Measurements from ENCODE around the gene AIF1.

AIF1 gene

DNA sequence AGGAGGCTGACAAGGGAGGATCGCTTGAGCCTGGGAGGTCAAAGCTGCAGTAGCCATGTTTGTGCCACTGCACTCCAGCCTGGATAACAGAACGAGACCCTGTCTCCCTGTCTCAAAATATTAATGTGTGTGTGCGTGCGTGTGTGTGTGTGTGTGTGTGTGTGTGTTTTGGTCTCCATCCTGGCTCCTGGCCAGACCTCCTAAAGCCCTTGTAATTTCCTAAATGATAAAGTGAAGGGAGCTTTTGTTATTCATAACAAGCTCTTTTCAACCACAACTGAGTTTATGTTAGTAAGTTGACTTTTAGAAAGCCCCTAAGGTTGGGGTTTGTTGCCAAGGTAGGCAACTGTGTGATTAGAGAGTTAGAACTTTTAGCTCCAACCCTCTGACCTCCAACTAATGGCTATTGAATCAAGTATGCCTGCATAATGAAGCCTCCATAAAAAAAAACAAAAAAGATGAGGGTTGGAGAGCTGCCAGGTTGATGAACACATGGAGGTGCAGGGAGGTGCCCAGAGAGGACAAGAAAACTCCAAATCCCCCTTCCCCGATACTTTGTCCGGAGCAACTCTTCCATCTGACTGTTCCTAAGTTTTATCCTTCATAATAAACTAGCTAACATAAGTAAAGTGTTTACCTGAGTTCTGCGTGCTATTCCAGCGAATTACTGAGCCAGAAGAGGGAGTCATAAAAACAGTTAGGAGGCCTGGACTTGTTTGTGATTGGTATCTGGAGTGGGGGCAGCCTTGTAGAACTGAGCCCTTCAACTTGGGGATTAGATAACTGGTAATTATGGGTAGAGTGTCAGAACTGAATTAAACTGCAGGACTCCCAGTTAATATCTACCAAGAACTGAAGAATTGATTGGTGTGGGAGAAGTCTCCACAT lies 5.3 kb upstream of the AIF1 start:
- Histone ChIP-seq H3K36me3 (replicated peaks in 1 of 2; ENCODE audit: control insufficient read depth in 2 of 2, insufficient read depth in 2 of 2, low read length in 2 of 2) (no peaks in the 10 kb centered on the region), H2BK5ac (ENCODE audit: low read length) (no peak overlapping the region), H3K14ac (ENCODE audit: low read length) (no peak overlapping the region), H2AK5ac (ENCODE audit: low read depth, low read length) (no peak overlapping the region), H2BK12ac (ENCODE audit: low read length) (no peak overlapping the region), H4K91ac (ENCODE audit: low read depth, low read length, poor library complexity) (no peak overlapping the region), H3K27me3 (ENCODE audit: control insufficient read depth in 3 of 3, insufficient read depth in 3 of 3, low read depth in 1 of 3, low read length in 3 of 3) (no peaks in the 10 kb centered on the region), H2BK120ac (ENCODE audit: low read depth, low read length) (no peak overlapping the region), H3K4ac (ENCODE audit: low read length) (no peak overlapping the region), H2AFZ (ENCODE audit: low read length) (no peak overlapping the region), H4K8ac (ENCODE audit: low read depth, low read length) (no peak overlapping the region), H3K79me1 (ENCODE audit: low read depth, low read length) (no peaks in the 10 kb centered on the region), H3K18ac (ENCODE audit: low read length) (no peak overlapping the region), H3K9ac (ENCODE audit: low read depth, low read length, poor library complexity) (no peak overlapping the region), H3K4me3 (ENCODE audit: low read length in 2 of 2) (no peak overlapping the region), H2BK15ac (ENCODE audit: low read length) (no peak overlapping the region), H3K27ac (replicated peaks; ENCODE audit: low read length) (no peak overlapping the region), H3K4me1 (ENCODE audit: control insufficient read depth in 2 of 2, insufficient read depth in 1 of 2, low read depth in 1 of 2, low read length in 2 of 2) (no peaks in the 10 kb centered on the region), H3K23ac (ENCODE audit: low read depth, low read length, poor library complexity) (no peak overlapping the region), H3K9me3 (replicated peaks in 1 of 2; ENCODE audit: control insufficient read depth in 2 of 2, insufficient read depth in 1 of 2, low read depth in 1 of 2, low read length in 2 of 2) (no peaks in the 10 kb centered on the region), H3K4me2 (ENCODE audit: insufficient read depth, low read length, poor library complexity, severe bottlenecking) (no peak overlapping the region)
- no CpG with 5 or more reads among the region's 8 CpGs for WGBS, 2 donors (ENCODE audit: extremely low coverage in 2 of 2, insufficient read length in 2 of 2, insufficient replicate concordance in 1 of 2)
- no peak for DNase-seq (ENCODE audit: low spot score)

DNA sequence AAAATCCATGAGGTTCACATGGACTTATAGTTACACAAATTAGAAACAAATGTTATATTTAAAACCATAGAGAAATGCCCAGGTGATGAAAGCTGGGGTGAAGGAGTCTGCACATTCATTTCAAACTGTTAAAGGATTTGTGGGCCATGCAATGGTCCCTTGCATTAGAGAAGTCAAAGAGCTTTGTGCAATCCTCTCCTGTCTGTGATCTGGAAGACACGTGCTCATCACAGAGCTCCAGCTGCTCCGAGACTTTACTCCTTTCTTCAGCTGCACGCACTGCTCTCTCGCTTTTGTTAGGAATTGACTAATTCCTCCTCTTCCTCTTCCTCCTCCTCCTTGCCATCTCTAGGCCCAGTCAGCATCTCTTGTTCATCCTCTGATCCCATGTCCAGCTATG lies 4.1 kb upstream of the AIF1 start:
- Histone ChIP-seq H2BK12ac (ENCODE audit: low read length) (no peak overlapping the region), H3K4me1 (ENCODE audit: control insufficient read depth in 2 of 2, insufficient read depth in 1 of 2, low read depth in 1 of 2, low read length in 2 of 2) (peaks cover under 1 to 9% of the 10 kb centered on the region in 2 donors), H3K79me1 (ENCODE audit: low read depth, low read length) (no peaks in the 10 kb centered on the region), H4K8ac (ENCODE audit: low read depth, low read length) (no peak overlapping the region), H3K36me3 (replicated peaks in 1 of 2; ENCODE audit: control insufficient read depth in 2 of 2, insufficient read depth in 2 of 2, low read length in 2 of 2) (no peaks in the 10 kb centered on the region), H3K4me2 (ENCODE audit: insufficient read depth, low read length, poor library complexity, severe bottlenecking) (no peak overlapping the region), H3K27me3 (ENCODE audit: control insufficient read depth in 3 of 3, insufficient read depth in 3 of 3, low read depth in 1 of 3, low read length in 3 of 3) (no peaks in the 10 kb centered on the region), H2AFZ (ENCODE audit: low read length) (peak overlapping the region; percentile 41), H2BK15ac (ENCODE audit: low read length) (no peak overlapping the region), H3K9ac (ENCODE audit: low read depth, low read length, poor library complexity) (no peak overlapping the region), H2AK5ac (ENCODE audit: low read depth, low read length) (no peak overlapping the region), H2BK5ac (ENCODE audit: low read length) (no peak overlapping the region), H2BK120ac (ENCODE audit: low read depth, low read length) (no peak overlapping the region), H3K9me3 (replicated peaks in 1 of 2; ENCODE audit: control insufficient read depth in 2 of 2, insufficient read depth in 1 of 2, low read depth in 1 of 2, low read length in 2 of 2) (no peaks in the 10 kb centered on the region), H4K91ac (ENCODE audit: low read depth, low read length, poor library complexity) (no peak overlapping the region), H3K14ac (ENCODE audit: low read length) (no peak overlapping the region), H3K18ac (ENCODE audit: low read length) (no peak overlapping the region), H3K4me3 (ENCODE audit: low read length in 2 of 2) (no peak overlapping the region), H3K23ac (ENCODE audit: low read depth, low read length, poor library complexity) (no peak overlapping the region), H3K4ac (ENCODE audit: low read length) (no peak overlapping the region), H3K27ac (replicated peaks; ENCODE audit: low read length) (no peak overlapping the region)
- no peak for DNase-seq (ENCODE audit: low spot score)
- no CpG with 5 or more reads among the region's 4 CpGs for WGBS, 2 donors (ENCODE audit: extremely low coverage in 2 of 2, insufficient read length in 2 of 2, insufficient replicate concordance in 1 of 2)

DNA sequence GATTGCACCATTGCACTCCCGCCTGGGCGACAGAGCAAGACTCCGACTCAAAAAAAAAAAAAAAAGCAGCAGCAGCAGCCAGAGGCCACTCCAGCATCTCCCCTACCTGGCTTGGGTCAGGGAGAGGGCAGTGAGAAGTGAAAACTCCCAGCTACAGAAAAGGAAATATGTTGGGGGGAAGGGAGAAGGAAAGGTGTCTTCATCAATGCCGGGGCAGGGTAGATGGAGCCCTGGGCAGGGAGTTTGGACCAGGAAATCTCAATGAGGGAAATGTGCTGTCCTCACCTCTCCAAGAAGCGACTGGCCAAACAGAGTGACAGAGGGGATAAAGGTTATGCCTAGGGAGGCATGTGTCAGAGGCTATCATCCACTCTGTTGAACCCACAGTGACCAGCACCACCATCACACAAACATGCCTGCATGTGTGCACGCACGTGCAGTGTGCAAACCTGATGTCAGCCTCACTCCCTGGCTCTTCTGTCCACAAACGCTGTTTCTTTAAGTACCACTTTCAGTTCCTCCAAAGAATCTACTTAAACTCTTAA lies 887 bp upstream of the AIF1 start:
- Histone ChIP-seq H2BK5ac (ENCODE audit: low read length) (no peak overlapping the region), H2AFZ (ENCODE audit: low read length) (no peak overlapping the region), H3K14ac (ENCODE audit: low read length) (no peak overlapping the region), H3K4me1 (ENCODE audit: control insufficient read depth in 2 of 2, insufficient read depth in 1 of 2, low read depth in 1 of 2, low read length in 2 of 2) (peaks cover 2 to 9% of the 10 kb centered on the region in 2 donors), H3K4me3 (ENCODE audit: low read length in 2 of 2) (no peak overlapping the region), H2BK120ac (ENCODE audit: low read depth, low read length) (no peak overlapping the region), H3K18ac (ENCODE audit: low read length) (no peak overlapping the region), H3K36me3 (replicated peaks in 1 of 2; ENCODE audit: control insufficient read depth in 2 of 2, insufficient read depth in 2 of 2, low read length in 2 of 2) (no peaks in the 10 kb centered on the region), H2BK15ac (ENCODE audit: low read length) (no peak overlapping the region), H2BK12ac (ENCODE audit: low read length) (no peak overlapping the region), H3K9me3 (replicated peaks in 1 of 2; ENCODE audit: control insufficient read depth in 2 of 2, insufficient read depth in 1 of 2, low read depth in 1 of 2, low read length in 2 of 2) (no peaks in the 10 kb centered on the region), H3K79me1 (ENCODE audit: low read depth, low read length) (no peaks in the 10 kb centered on the region), H2AK5ac (ENCODE audit: low read depth, low read length) (no peak overlapping the region), H3K27ac (replicated peaks; ENCODE audit: low read length) (no peak overlapping the region), H3K9ac (ENCODE audit: low read depth, low read length, poor library complexity) (no peak overlapping the region), H4K91ac (ENCODE audit: low read depth, low read length, poor library complexity) (no peak overlapping the region), H3K4me2 (ENCODE audit: insufficient read depth, low read length, poor library complexity, severe bottlenecking) (no peak overlapping the region), H3K23ac (ENCODE audit: low read depth, low read length, poor library complexity) (no peak overlapping the region), H3K27me3 (ENCODE audit: control insufficient read depth in 3 of 3, insufficient read depth in 3 of 3, low read depth in 1 of 3, low read length in 3 of 3) (no peaks in the 10 kb centered on the region), H4K8ac (ENCODE audit: low read depth, low read length) (no peak overlapping the region), H3K4ac (ENCODE audit: low read length) (no peak overlapping the region)
- no peak for DNase-seq (ENCODE audit: low spot score)
- no CpG with 5 or more reads among the region's 8 CpGs for WGBS, 2 donors (ENCODE audit: extremely low coverage in 2 of 2, insufficient read length in 2 of 2, insufficient replicate concordance in 1 of 2)

- Histone ChIP-seq H3K9me3 (replicated peaks in 1 of 2; ENCODE audit: control insufficient read depth in 2 of 2, insufficient read depth in 1 of 2, low read depth in 1 of 2, low read length in 2 of 2) (no peaks in the 10 kb centered on the region), H2BK12ac (ENCODE audit: low read length) (no peak overlapping the region), H2BK120ac (ENCODE audit: low read depth, low read length) (peak overlapping the region; percentile 51), H3K9ac (ENCODE audit: low read depth, low read length, poor library complexity) (no peak overlapping the region), H4K8ac (ENCODE audit: low read depth, low read length) (no peak overlapping the region), H3K4me3 (ENCODE audit: low read length in 2 of 2) (no peak overlapping the region), H2AFZ (ENCODE audit: low read length) (peak overlapping the region; percentile 27), H3K18ac (ENCODE audit: low read length) (no peak overlapping the region), H3K23ac (ENCODE audit: low read depth, low read length, poor library complexity) (no peak overlapping the region), H3K27ac (replicated peaks; ENCODE audit: low read length) (no peak overlapping the region), H3K79me1 (ENCODE audit: low read depth, low read length) (no peaks in the 10 kb centered on the region), H2AK5ac (ENCODE audit: low read depth, low read length) (no peak overlapping the region), H3K14ac (ENCODE audit: low read length) (no peak overlapping the region), H3K4ac (ENCODE audit: low read length) (no peak overlapping the region), H3K36me3 (replicated peaks in 1 of 2; ENCODE audit: control insufficient read depth in 2 of 2, insufficient read depth in 2 of 2, low read length in 2 of 2) (no peaks in the 10 kb centered on the region), H4K91ac (ENCODE audit: low read depth, low read length, poor library complexity) (no peak overlapping the region), H2BK15ac (ENCODE audit: low read length) (no peak overlapping the region), H3K4me1 (ENCODE audit: control insufficient read depth in 2 of 2, insufficient read depth in 1 of 2, low read depth in 1 of 2, low read length in 2 of 2) (peaks cover 2 to 11% of the 10 kb centered on the region in 2 donors), H3K4me2 (ENCODE audit: insufficient read depth, low read length, poor library complexity, severe bottlenecking) (no peak overlapping the region), H3K27me3 (ENCODE audit: control insufficient read depth in 3 of 3, insufficient read depth in 3 of 3, low read depth in 1 of 3, low read length in 3 of 3) (no peaks in the 10 kb centered on the region), H2BK5ac (ENCODE audit: low read length) (no peak overlapping the region)
- WGBS, 2 donors (ENCODE audit: extremely low coverage in 2 of 2, insufficient read length in 2 of 2, insufficient replicate concordance in 1 of 2) = no CpG with 5 or more reads among the region's 7 CpGs
- DNase-seq (ENCODE audit: low spot score) = no peak
These were observed 714 bp downstream of the AIF1 start for GRCh38 chr6:31615748-31616147.
